Measurements from ENCODE around the gene MYOD1. TPM values are rescaled to one million over a fixed set of nuclear protein-coding genes. Genes with fewer than 3 reads are reported as not detected.

Gene MYOD1
- total and polyA plus RNA-seq, 9 of the 15 experiments (the other 6 are each of a cell fraction or from before 2014, with no cell fraction given): not detected

DNA sequence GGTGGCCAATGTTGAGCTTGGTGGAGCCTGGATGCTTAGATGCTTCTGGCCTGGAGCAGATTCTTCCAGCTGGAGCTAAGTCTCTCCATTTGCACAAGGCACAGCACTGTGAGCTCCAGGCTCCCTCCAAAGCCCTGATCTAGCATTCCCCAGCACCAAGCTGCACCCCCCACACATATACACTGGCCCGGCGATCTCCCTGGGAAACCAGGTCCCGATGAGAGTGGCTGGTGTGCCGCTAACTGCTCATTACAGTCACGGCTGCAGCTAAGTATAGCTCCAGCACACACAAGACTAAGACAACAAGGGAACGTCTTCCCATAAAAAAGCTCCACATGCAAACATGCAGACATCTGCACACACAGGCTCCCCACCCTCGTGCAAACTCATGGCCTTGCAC, 32.8 kb downstream of the MYOD1 start:
- intact Hi-C loops (cut with micrococcal nuclease) (no loop called here), in situ Hi-C loops (cut with MboI) (no loop called here)
- Histone ChIP-seq H4K20me1 (replicated peaks; ENCODE audit: control insufficient read depth, insufficient read depth, low read length) (no peaks in the 10 kb centered on the region), H3K4me3 (no peak overlapping the region), H3K79me2 (ENCODE audit: control insufficient read depth, insufficient read depth, low read length) (no peaks in the 10 kb centered on the region), H3K9me1 (ENCODE audit: control insufficient read depth, insufficient read depth, low read length) (no peaks in the 10 kb centered on the region), H2AFZ (ENCODE audit: low read depth, low read length) (no peak overlapping the region), H3K9ac (ENCODE audit: insufficient read depth in 1 of 2, low read depth in 2 of 2, low read length in 2 of 2) (no peak overlapping the region), H3K4me1 (replicated peaks in 1 of 2; ENCODE audit: control insufficient read depth in 2 of 2, insufficient read depth in 2 of 2, low read length in 2 of 2) (no peaks in the 10 kb centered on the region), H3K4me2 (ENCODE audit: insufficient read depth, low read length) (no peak overlapping the region), H3K9me3 (replicated peaks; ENCODE audit: control insufficient read depth, insufficient read depth, low read depth, low read length) (no peaks in the 10 kb centered on the region), H3K27me3 (ENCODE audit: control insufficient read depth in 2 of 2, insufficient read depth in 2 of 2, low read length in 2 of 2) (peaks cover 2 to 45% of the 10 kb centered on the region in 2 experiments; a peak in 3 of 5 replicates), H3K36me3 (ENCODE audit: control insufficient read depth, insufficient read depth, low read length) (no peaks in the 10 kb centered on the region), H3K27ac (ENCODE audit: extremely low read depth, low read depth, low read length) (no peak overlapping the region)
- CTCF ChIA-PET (ENCODE audit: low intra/inter-chr PET ratio): no interaction called here
- ATAC-seq: no peak
- no peak for DNase-seq (ENCODE audit: extremely low read depth in 1 of 4, low spot score in 3 of 4)
- TF ChIP-seq SIN3B (IDR thresholded peaks at IDR 0.05; ENCODE audit: low read depth): no peak
- TF ChIP-seq, protein P1, sequence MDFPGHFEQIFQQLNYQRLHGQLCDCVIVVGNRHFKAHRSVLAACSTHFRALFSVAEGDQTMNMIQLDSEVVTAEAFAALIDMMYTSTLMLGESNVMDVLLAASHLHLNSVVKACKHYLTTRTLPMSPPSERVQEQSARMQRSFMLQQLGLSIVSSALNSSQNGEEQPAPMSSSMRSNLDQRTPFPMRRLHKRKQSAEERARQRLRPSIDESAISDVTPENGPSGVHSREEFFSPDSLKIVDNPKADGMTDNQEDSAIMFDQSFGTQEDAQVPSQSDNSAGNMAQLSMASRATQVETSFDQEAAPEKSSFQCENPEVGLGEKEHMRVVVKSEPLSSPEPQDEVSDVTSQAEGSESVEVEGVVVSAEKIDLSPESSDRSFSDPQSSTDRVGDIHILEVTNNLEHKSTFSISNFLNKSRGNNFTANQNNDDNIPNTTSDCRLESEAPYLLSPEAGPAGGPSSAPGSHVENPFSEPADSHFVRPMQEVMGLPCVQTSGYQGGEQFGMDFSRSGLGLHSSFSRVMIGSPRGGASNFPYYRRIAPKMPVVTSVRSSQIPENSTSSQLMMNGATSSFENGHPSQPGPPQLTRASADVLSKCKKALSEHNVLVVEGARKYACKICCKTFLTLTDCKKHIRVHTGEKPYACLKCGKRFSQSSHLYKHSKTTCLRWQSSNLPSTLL (IDR thresholded peaks at IDR 0.05): no peak
- TF ChIP-seq ZNF165 (CRISPR knock-in tag; IDR thresholded peaks at IDR 0.05; ENCODE audit: borderline replicate concordance): no peak
- TF ChIP-seq MCM5 (IDR thresholded peaks at IDR 0.05; ENCODE audit: low read depth): no peak
- no peak for TF ChIP-seq NELFE (IDR thresholded peaks at IDR 0.05; ENCODE audit: insufficient read depth, insufficient read length)
- TF ChIP-seq, protein P2, sequence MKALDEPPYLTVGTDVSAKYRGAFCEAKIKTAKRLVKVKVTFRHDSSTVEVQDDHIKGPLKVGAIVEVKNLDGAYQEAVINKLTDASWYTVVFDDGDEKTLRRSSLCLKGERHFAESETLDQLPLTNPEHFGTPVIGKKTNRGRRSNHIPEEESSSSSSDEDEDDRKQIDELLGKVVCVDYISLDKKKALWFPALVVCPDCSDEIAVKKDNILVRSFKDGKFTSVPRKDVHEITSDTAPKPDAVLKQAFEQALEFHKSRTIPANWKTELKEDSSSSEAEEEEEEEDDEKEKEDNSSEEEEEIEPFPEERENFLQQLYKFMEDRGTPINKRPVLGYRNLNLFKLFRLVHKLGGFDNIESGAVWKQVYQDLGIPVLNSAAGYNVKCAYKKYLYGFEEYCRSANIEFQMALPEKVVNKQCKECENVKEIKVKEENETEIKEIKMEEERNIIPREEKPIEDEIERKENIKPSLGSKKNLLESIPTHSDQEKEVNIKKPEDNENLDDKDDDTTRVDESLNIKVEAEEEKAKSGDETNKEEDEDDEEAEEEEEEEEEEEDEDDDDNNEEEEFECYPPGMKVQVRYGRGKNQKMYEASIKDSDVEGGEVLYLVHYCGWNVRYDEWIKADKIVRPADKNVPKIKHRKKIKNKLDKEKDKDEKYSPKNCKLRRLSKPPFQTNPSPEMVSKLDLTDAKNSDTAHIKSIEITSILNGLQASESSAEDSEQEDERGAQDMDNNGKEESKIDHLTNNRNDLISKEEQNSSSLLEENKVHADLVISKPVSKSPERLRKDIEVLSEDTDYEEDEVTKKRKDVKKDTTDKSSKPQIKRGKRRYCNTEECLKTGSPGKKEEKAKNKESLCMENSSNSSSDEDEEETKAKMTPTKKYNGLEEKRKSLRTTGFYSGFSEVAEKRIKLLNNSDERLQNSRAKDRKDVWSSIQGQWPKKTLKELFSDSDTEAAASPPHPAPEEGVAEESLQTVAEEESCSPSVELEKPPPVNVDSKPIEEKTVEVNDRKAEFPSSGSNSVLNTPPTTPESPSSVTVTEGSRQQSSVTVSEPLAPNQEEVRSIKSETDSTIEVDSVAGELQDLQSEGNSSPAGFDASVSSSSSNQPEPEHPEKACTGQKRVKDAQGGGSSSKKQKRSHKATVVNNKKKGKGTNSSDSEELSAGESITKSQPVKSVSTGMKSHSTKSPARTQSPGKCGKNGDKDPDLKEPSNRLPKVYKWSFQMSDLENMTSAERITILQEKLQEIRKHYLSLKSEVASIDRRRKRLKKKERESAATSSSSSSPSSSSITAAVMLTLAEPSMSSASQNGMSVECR (CRISPR knock-in tag; IDR thresholded peaks at IDR 0.05): no peak
- no peak for TF ChIP-seq GTF2E2 (tag; IDR thresholded peaks at IDR 0.05)
- no peak for TF ChIP-seq HLTF (IDR thresholded peaks at IDR 0.05)
- no peak for TF ChIP-seq SRSF9 (IDR thresholded peaks at IDR 0.05; ENCODE audit: borderline replicate concordance, low read depth, low read length)
- TF ChIP-seq SRSF7 (optimal IDR thresholded peaks at IDR 0.05; ENCODE audit: low read depth, low read length): no peak
- TF ChIP-seq POLR2A (conservative IDR thresholded peaks at IDR 0.05): no peak
- FAIRE-seq: no peak
- BruUV-seq (replicated peaks): no TSS peak
- POLR2A ChIA-PET: no interaction called here
- WGBS (ENCODE audit: insufficient coverage, low coverage, missing lambda C conversion rate): 2% methylated on average over 7 of the region's 7 CpGs
